GM12891 (cell line): ENCODE data around the gene RBM23.

Experiments used
- POLR2A ChIP-seq: IDR thresholded peaks from 2 replicates; pipeline ENCODE4 v1.6.1; 2011; ENCODE audit warnings: low read depth, low read length, control low read depth
- POLR2AphosphoS5 ChIP-seq: IDR thresholded peaks from 2 replicates; pipeline ENCODE4 v1.6.1; 2011; ENCODE audit warnings: low read depth, low read length, control low read depth
- SPI1 ChIP-seq: IDR thresholded peaks from 2 replicates; pipeline ENCODE4 v1.6.1; 2011; ENCODE audit warnings: low read depth, low read length, control low read depth
- TAF1 ChIP-seq: IDR thresholded peaks from 2 replicates; pipeline ENCODE4 v1.6.1; 2011; ENCODE audit warnings: low read depth, low read length, control low read depth

DNA sequence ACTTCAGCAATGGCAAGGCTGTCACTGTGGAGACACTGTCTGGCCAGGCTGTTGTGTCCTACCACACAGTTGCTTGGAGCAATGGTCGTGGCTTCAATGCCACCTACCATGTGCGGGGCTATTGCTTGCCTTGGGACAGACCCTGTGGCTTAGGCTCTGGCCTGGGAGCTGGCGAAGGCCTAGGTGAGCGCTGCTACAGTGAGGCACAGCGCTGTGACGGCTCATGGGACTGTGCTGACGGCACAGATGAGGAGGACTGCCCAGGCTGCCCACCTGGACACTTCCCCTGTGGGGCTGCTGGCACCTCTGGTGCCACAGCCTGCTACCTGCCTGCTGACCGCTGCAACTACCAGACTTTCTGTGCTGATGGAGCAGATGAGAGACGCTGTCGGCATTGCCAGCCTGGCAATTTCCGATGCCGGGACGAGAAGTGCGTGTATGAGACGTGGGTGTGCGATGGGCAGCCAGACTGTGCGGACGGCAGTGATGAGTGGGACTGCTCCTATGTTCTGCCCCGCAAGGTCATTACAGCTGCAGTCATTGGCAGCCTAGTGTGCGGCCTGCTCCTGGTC is 43.1 kb downstream of the RBM23 start:
- TF ChIP-seq POLR2AphosphoS5 (no peak), POLR2A (no peak), SPI1 (no peak), TAF1 (no peak)
